Endothelial cell of umbilical vein (primary cell): ENCODE measurements around the gene ARPC5. TPM values are rescaled to one million over a fixed set of nuclear protein-coding genes. Genes with fewer than 3 reads are reported as not detected.

Source experiments
- BruUV-seq: library from RNA; stranded (reverse); fragments of 400-500 nt; replicated peaks from 2 replicates; lab custom pipeline; 2021; lab: Mats Ljungman, UMichigan
- CTCF ChIA-PET: fragments of 300-600, 350-600 bp; sonication (Branson Sonifier 250); formaldehyde crosslinking; loops from one replicate; lab custom pipeline; 2021; ENCODE audit warnings: antibody characterized with exemption, inconsistent platforms; lab: Charles Lee
- POLR2A ChIA-PET: fragments of 300-600, 350-600 bp; sonication (Branson Sonifier 250); formaldehyde crosslinking; loops from one replicate; lab custom pipeline; 2021; ENCODE audit warnings: antibody characterized with exemption, inconsistent platforms; lab: Charles Lee
- DNase-seq: peaks from one replicate; pipeline ENCODE4 v3.0.0-alpha.2; 2011; ENCODE audit warnings: low read depth, low spot score
- FAIRE-seq: peaks from 2 replicates; lab custom pipeline; 2011; peaks lifted over from hg19 to GRCh38; lab: Jason Lieb, UNC
- H2AFZ ChIP-seq: 2 replicates; pipeline ENCODE4 v1.6.0; 2012; ENCODE audit warnings: low read depth, low read length, control low read depth, inconsistent platforms
- H3K27ac ChIP-seq: 2 replicates; pipeline ENCODE4 v1.5.1; 2011; ENCODE audit warnings: low read depth, mild to moderate bottlenecking, control low read depth, low read length, moderate library complexity; ENCODE audit not compliant: insufficient read depth
- H3K27me3 ChIP-seq, 2 experiments: 2 replicates each; pipeline versions ENCODE4 v1.6.0 to v1.6.1; 2011; ENCODE audit warnings: low read length in 2 of 2, mixed read lengths in 1 of 2; ENCODE audit not compliant: control insufficient read depth in 2 of 2, insufficient read depth in 2 of 2
- H3K36me3 ChIP-seq, 2 experiments: 2 replicates in 1 of 2; 3 replicates in 1 of 2; pipeline ENCODE4 v1.5.1; 2011; ENCODE audit warnings: low read length in 2 of 2, mild to moderate bottlenecking in 1 of 2, moderate library complexity in 1 of 2; ENCODE audit not compliant: control insufficient read depth in 2 of 2, insufficient read depth in 2 of 2; ENCODE audit errors: extremely low read depth in 1 of 2
- H3K4me1 ChIP-seq: 3 replicates; pipeline ENCODE4 v1.5.1; 2011; ENCODE audit warnings: mild to moderate bottlenecking, low read length; ENCODE audit not compliant: control insufficient read depth, insufficient read depth; ENCODE audit errors: extremely low read depth
- H3K4me2 ChIP-seq: 2 replicates; pipeline ENCODE4 v1.6.1; 2011; ENCODE audit warnings: low read length, control low read depth, mixed read lengths; ENCODE audit not compliant: insufficient read depth
- H3K4me3 ChIP-seq, 3 experiments: fragments of 200-600 bp in 1 of 3; sonication (generic), shearing (Covaris generic) in 1 of 3; replicated peaks in 1 of 3; 2 replicates each; pipeline ENCODE4 v1.5.1; 2011 to 2016; ENCODE audit warnings: control low read depth in 3 of 3, low read length in 3 of 3, mild to moderate bottlenecking in 2 of 3, inconsistent platforms in 1 of 3, low read depth in 1 of 3, moderate library complexity in 1 of 3; ENCODE audit not compliant: insufficient read depth in 1 of 3
- H3K79me2 ChIP-seq: 2 replicates; pipeline ENCODE4 v1.6.0; 2012; ENCODE audit warnings: low read length, inconsistent platforms; ENCODE audit not compliant: control insufficient read depth, insufficient read depth
- H3K9ac ChIP-seq: replicated peaks from 2 replicates; pipeline ENCODE3; 2011; ENCODE audit warnings: low read length, control low read depth; ENCODE audit not compliant: insufficient read depth; ENCODE audit errors: extremely low read depth
- H3K9me1 ChIP-seq: replicated peaks from 3 replicates; pipeline ENCODE4 v1.6.0; 2011; ENCODE audit warnings: mild to moderate bottlenecking, low read length; ENCODE audit not compliant: control insufficient read depth, insufficient read depth; ENCODE audit errors: extremely low read depth
- H3K9me3 ChIP-seq: replicated peaks from 2 replicates; pipeline ENCODE4 v1.5.1; 2012; ENCODE audit warnings: low read length, inconsistent platforms; ENCODE audit not compliant: control insufficient read depth, insufficient read depth
- H4K20me1 ChIP-seq: replicated peaks from 2 replicates; pipeline ENCODE3; 2011; ENCODE audit warnings: mild to moderate bottlenecking, low read length; ENCODE audit not compliant: control insufficient read depth, insufficient read depth; ENCODE audit errors: extremely low read depth
- CTCF ChIP-seq, 2 donors: IDR thresholded peaks; 1 replicate in 1 of 2; 2 replicates in 1 of 2; pipeline ENCODE4 v1.5.1; 2011; ENCODE audit warnings: low read length in 2 of 2, mild to moderate bottlenecking in 2 of 2, moderate library complexity in 2 of 2, control low read depth in 1 of 2, inconsistent platforms in 1 of 2, low read depth in 1 of 2; ENCODE audit not compliant: insufficient read depth in 1 of 2; ENCODE audit errors: extremely low read depth in 1 of 2
- EZH2 ChIP-seq: IDR thresholded peaks from 2 replicates; pipeline ENCODE4 v1.6.1; 2012; ENCODE audit warnings: borderline replicate concordance, low read depth, mild to moderate bottlenecking, moderate library complexity, low read length, inconsistent platforms; ENCODE audit not compliant: severe bottlenecking
- FOS ChIP-seq: IDR thresholded peaks from 2 replicates; pipeline ENCODE4 v1.6.1; 2011; ENCODE audit warnings: mild to moderate bottlenecking, low read length, moderate library complexity, borderline replicate concordance; ENCODE audit not compliant: insufficient read depth
- GATA2 ChIP-seq: IDR thresholded peaks from 2 replicates; pipeline ENCODE4 v1.7.0; 2011; ENCODE audit warnings: low read depth, mild to moderate bottlenecking, moderate library complexity, mixed read lengths, low read length; ENCODE audit not compliant: insufficient read length, insufficient read depth
- JUN ChIP-seq: IDR thresholded peaks from 2 replicates; pipeline ENCODE4 v1.6.1; 2011; ENCODE audit warnings: borderline replicate concordance, low read depth; ENCODE audit not compliant: insufficient read length, insufficient read depth
- MAX ChIP-seq: IDR thresholded peaks from 2 replicates; pipeline ENCODE4 v1.6.1; 2011; ENCODE audit not compliant: insufficient read depth, insufficient read length
- MYC ChIP-seq: IDR thresholded peaks from one replicate; pipeline ENCODE4 v1.6.1; 2011; ENCODE audit warnings: mild to moderate bottlenecking, low read depth, low read length
- POLR2A ChIP-seq: IDR thresholded peaks from 2 replicates; pipeline ENCODE4 v1.6.1; 2012; ENCODE audit warnings: low read depth, mild to moderate bottlenecking, control low read depth, low read length
- POLR2AphosphoS5 ChIP-seq: IDR thresholded peaks from 2 replicates; pipeline ENCODE4 v1.6.1; 2012; ENCODE audit warnings: low read depth, mild to moderate bottlenecking, control low read depth, low read length, moderate library complexity; ENCODE audit not compliant: insufficient read depth
- dilution Hi-C: fragments of 300-500 bp; cut with MboI; formaldehyde crosslinking; loops from one replicate; pipeline ENCODE4 v1.15.0; 2019; ENCODE audit warnings: low sequenced_read_pairs; ENCODE audit not compliant: extremely low pct_ligation_motif_present
- intact Hi-C: fragments of 100-400 bp; cut with micrococcal nuclease; formaldehyde crosslinking; loops from one replicate; pipeline ENCODE4 v1.10.0; 2022
- polyA plus RNA-seq, 4 experiments: library from polyadenylated mRNA; depleted of rRNA in 3 of 4; stranded (reverse) in 3 of 4; unstranded in 1 of 4; fragments of >200 nt; gene quantifications; 2 replicates each; pipeline versions ENCODE4 v1.2.1 to v1.2.3, GENCODE V29; 2011 to 2012; ENCODE audit warnings: missing spikeins in 1 of 4
- total RNA-seq: library from RNA; stranded (reverse); gene quantifications from 2 replicates; pipeline ENCODE4 v1.2.3, GENCODE V29; 2021

Gene ARPC5
- total and polyA plus RNA-seq, 2 donors (not counting 3 experiments of a cell fraction or from before 2014, with no cell fraction given), result 110 to 185 TPM

GRCh38 chr1:183675883-183676585 is 40.5 kb upstream of the ARPC5 start:
- no peak overlapping the region for H2AFZ ChIP-seq
- TF ChIP-seq POLR2A, result no peak
- no peak for TF ChIP-seq EZH2
- no peak for TF ChIP-seq JUN
- TF ChIP-seq FOS, result no peak
- no peak for TF ChIP-seq CTCF (IDR thresholded peaks at IDR 0.05; ENCODE audit: extremely low read depth in 1 of 2, insufficient read depth in 1 of 2, low read depth in 1 of 2, low read length in 2 of 2)
- no peak for TF ChIP-seq POLR2AphosphoS5
- TF ChIP-seq MYC, result no peak
- no peak for TF ChIP-seq MAX
- TF ChIP-seq GATA2, result no peak
- no peaks in the 10 kb centered on the region for H3K36me3 ChIP-seq
- DNase-seq, result no peak
- intact Hi-C loops (no loop called here), dilution Hi-C loops (no loop called here)
- no peak overlapping the region for H3K27ac ChIP-seq
- H3K27me3 ChIP-seq, result no peaks in the 10 kb centered on the region
- ChIA-PET CTCF (interaction anchor here (2.3 to 2.7 kb wide), 2 partner anchors 9 to 240 kb away, joined by 7 to 25 read pairs; no protein-coding TSS in a partner anchor), POLR2A (no interaction called here)
- H3K9me3 ChIP-seq, result no peaks in the 10 kb centered on the region
- H3K9me1 ChIP-seq, result no peaks in the 10 kb centered on the region
- no peak for FAIRE-seq
- no peak overlapping the region for H3K4me2 ChIP-seq
- H3K9ac ChIP-seq, result no peak overlapping the region
- no peak overlapping the region for H3K4me3 ChIP-seq
- no peaks in the 10 kb centered on the region for H4K20me1 ChIP-seq
- no peaks in the 10 kb centered on the region for H3K79me2 ChIP-seq
- BruUV-seq, result no TSS peak
- H3K4me1 ChIP-seq, result no peaks in the 10 kb centered on the region
